ENCODE measurements around the gene SLC27A4. TPM values are rescaled to one million over a fixed set of nuclear protein-coding genes. Genes with fewer than 3 reads are reported as not detected.

SLC27A4 gene
- polyA plus RNA-seq, 2 of the 4 experiments (the other 2 are of a cell fraction) = 14.5 to 27.0 TPM

DNA sequence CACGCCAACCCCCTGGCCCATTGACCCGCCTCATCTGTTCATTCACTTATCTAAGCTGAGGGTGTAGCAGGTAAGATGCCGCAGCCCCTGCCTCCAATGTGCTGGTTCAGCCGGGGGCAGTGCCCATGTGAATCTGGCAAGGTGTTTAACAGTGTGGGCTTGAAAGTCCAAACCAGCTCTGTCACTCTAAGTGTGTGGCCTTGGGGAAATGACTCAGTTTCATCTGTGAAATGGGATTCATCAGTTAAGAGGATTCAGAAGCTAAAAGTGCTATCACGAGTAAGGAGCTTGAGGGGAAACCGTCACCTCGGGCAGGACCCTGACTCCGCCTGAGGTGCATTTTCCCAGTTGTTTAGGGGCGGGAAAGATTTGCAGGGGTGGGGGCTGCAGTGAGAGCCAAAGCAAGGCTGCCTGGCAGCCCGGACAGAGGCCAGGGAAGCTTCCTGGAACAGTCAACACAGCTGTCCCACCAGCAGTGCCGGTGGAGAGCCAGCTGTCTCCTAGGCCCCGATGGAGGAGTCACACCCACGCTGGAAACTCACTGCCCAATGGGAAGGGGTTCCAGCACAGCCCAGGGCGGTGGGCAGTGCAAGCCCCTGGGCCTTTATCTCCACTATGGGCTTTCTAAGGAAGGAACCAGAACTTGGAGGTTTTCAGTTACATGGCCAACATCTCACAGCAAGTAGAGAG lies 21.1 kb downstream of the SLC27A4 start:
- POLR2A ChIA-PET = interaction anchor here (0.6 to 2.9 kb wide), 7 partner anchors 9 to 560 kb away, joined by 3 to 34 read pairs (median 6); partner anchors contain the start of genes CERCAM, GOLGA2, SWI5 and URM1
- no peak for DNase-seq (ENCODE audit: low read depth in 1 of 2, low spot score in 1 of 2)
- FAIRE-seq = no peak
- no peaks in the 10 kb centered on the region for H3K9me3 ChIP-seq
- peaks cover 13% of the 10 kb centered on the region for H3K4me1 ChIP-seq
- peak overlapping the region; percentile 38 for H3K4me3 ChIP-seq
- TF ChIP-seq, protein P1, sequence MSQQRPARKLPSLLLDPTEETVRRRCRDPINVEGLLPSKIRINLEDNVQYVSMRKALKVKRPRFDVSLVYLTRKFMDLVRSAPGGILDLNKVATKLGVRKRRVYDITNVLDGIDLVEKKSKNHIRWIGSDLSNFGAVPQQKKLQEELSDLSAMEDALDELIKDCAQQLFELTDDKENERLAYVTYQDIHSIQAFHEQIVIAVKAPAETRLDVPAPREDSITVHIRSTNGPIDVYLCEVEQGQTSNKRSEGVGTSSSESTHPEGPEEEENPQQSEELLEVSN (IDR thresholded peaks at IDR 0.05; ENCODE audit: borderline replicate concordance, low read depth) = no peak
- TF ChIP-seq TP53 (CRISPR knock-in tag; IDR thresholded peaks at IDR 0.05) = no peak
- no peak for TF ChIP-seq BCL3 (IDR thresholded peaks at IDR 0.05)
- TF ChIP-seq POLR2A (IDR thresholded peaks at IDR 0.05; ENCODE audit: low read length) = no peak
- H3K4me2 ChIP-seq = peak overlapping the region; percentile 61
- H3K27ac ChIP-seq = peak overlapping the region; percentile 62 to 90
- CTCF ChIA-PET = interaction anchor here (0.6 to 15.6 kb wide), 44 partner anchors 8 to 653 kb away, joined by 3 to 182 read pairs (median 5); partner anchors contain the start of genes CERCAM, GOLGA2, ODF2 and SWI5
- WGBS (ENCODE audit: missing lambda C conversion rate) = 60% methylated on average over 11 of the region's 14 CpGs
- peak; percentile 28 to 45; a peak in 5 of 6 replicates for ATAC-seq

- ATAC-seq (peak; percentile 87 to 94), DNase-seq (ENCODE audit: low read depth in 1 of 2, low spot score in 1 of 2) (peak; percentile 82 to 91), FAIRE-seq (no peak)
- Histone ChIP-seq H3K27ac (peak overlapping the region; percentile 62 to 90), H3K4me1 (peaks cover 13% of the 10 kb centered on the region), H3K4me3 (peak overlapping the region; percentile 38), H3K9me3 (no peaks in the 10 kb centered on the region), H3K4me2 (peak overlapping the region; percentile 61)
- WGBS (ENCODE audit: missing lambda C conversion rate) = 12% methylated on average over 16 of the region's 20 CpGs
- ChIA-PET CTCF (interaction anchor here (0.5 to 15.6 kb wide), 58 partner anchors 8 to 653 kb away, joined by 3 to 182 read pairs (median 4); partner anchors contain the start of genes CERCAM, GOLGA2, ODF2 and SWI5), POLR2A (interaction anchor here (0.6 to 2.9 kb wide), 7 partner anchors 9 to 561 kb away, joined by 3 to 34 read pairs (median 6); partner anchors contain the start of genes CERCAM, GOLGA2, SWI5 and URM1)
- TF ChIP-seq CBX8 (IDR thresholded peaks at IDR 0.05) = no peak
- no peak for TF ChIP-seq POLR2A (IDR thresholded peaks at IDR 0.05; ENCODE audit: low read length)
- TF ChIP-seq ATOH8 (CRISPR knock-in tag; IDR thresholded peaks at IDR 0.05; ENCODE audit: low read depth) = no peak
- TF ChIP-seq FOXS1 (CRISPR knock-in tag; IDR thresholded peaks at IDR 0.05) = no peak
- TF ChIP-seq NPAS2 (CRISPR knock-in tag; IDR thresholded peaks at IDR 0.05; ENCODE audit: borderline replicate concordance) = no peak
- no peak for TF ChIP-seq CHD4 (IDR thresholded peaks at IDR 0.05; ENCODE audit: borderline replicate concordance)
- no peak for TF ChIP-seq RARB (CRISPR knock-in tag; IDR thresholded peaks at IDR 0.05)
- TF ChIP-seq HOXA7 (CRISPR knock-in tag; IDR thresholded peaks at IDR 0.05) = no peak
- peak in 1 of 2 experiments; percentile 34; a peak in 1 of 5 replicates for TF ChIP-seq JUN (IDR thresholded peaks at IDR 0.05)
- TF ChIP-seq RCOR1 (IDR thresholded peaks at IDR 0.05; ENCODE audit: low read depth, low read length) = no peak
- TF ChIP-seq TFCP2L1 (CRISPR knock-in tag; IDR thresholded peaks at IDR 0.05) = no peak
- peak; percentile 84 for TF ChIP-seq CTCF (IDR thresholded peaks at IDR 0.05)
- TF ChIP-seq RAD21 (conservative IDR thresholded peaks at IDR 0.05 in 1 of 2, IDR thresholded peaks at IDR 0.05 in 1 of 2) = peak; percentile 84 to 85
- TF ChIP-seq MYC (IDR thresholded peaks at IDR 0.05; ENCODE audit: borderline replicate concordance, low read length) = peak; percentile 37; the same call in 1 of the 2 replicates
- TF ChIP-seq ESRRA (IDR thresholded peaks at IDR 0.05; ENCODE audit: borderline replicate concordance, low read length) = no peak
- no peak for TF ChIP-seq SREBF2 (IDR thresholded peaks at IDR 0.05)
- TF ChIP-seq SMC3 (IDR thresholded peaks at IDR 0.05) = peak; percentile 76
- TF ChIP-seq KDM5A (IDR thresholded peaks at IDR 0.05) = peak; percentile 76
- TF ChIP-seq HMGXB4 (CRISPR knock-in tag; IDR thresholded peaks at IDR 0.05; ENCODE audit: borderline replicate concordance) = no peak
- no peak for TF ChIP-seq GATA3 (IDR thresholded peaks at IDR 0.05; ENCODE audit: borderline replicate concordance)
- TF ChIP-seq BCL3 (IDR thresholded peaks at IDR 0.05) = 0 out of 3 replicates have a peak, but pooled peaks have one; percentile 22
- no peak for TF ChIP-seq ZNF302 (CRISPR knock-in tag; IDR thresholded peaks at IDR 0.05)
- TF ChIP-seq PHF8 (IDR thresholded peaks at IDR 0.05; ENCODE audit: borderline replicate concordance, low read depth) = no peak
- TF ChIP-seq ZC3H11A (IDR thresholded peaks at IDR 0.05) = no peak
- no peak for TF ChIP-seq NR3C1 (IDR thresholded peaks at IDR 0.05)
Observed at GRCh38 chr9:128361986-128362646, 21.8 kb downstream of the SLC27A4 start.

All from A549 (cell line).